NCI-H2029 treated with DMSO at 0.1 percent for 48 hours (cell line): ENCODE data around the gene GP5.

Source experiments
- DNase-seq: peaks from one replicate; lab custom pipeline; 2025; lab: John Stamatoyannopoulos, UW

Gene GP5

GRCh38 chr3:194348354-194348753 is 50.7 kb downstream of the GP5 start:
- no peak for DNase-seq

- DNase-seq, result no peak
Measured at GRCh38 chr3:194346621-194347020, 52.4 kb downstream of the GP5 start.

DNA sequence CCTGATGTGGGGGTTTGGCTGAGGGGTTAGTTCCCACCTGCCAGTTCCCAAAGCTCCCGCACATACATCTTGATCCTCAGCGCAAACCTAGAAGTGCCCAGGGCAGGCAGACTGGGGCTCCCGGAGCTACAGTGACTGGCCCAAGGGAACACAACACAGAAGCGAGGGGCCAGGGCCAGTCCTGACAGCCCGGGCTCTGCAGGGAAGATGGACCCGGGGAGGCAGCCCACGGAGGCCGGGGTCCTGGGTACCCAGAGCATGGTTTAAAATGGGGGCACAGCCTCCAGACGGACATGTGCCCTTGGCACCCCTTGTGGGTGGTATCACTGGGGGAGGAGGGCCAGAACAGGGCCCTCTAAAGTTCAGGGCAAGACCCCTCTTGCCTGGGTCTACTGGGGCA is 53.0 kb downstream of the GP5 start:
- DNase-seq, result no peak
